ENCODE measurements around the gene ME2. TPM values are rescaled to one million over a fixed set of nuclear protein-coding genes. Genes with fewer than 3 reads are reported as not detected.

ME2 gene
- total and polyA plus RNA-seq, 9 donors = 23.2 to 30.3 (median 24.3) TPM

DNA sequence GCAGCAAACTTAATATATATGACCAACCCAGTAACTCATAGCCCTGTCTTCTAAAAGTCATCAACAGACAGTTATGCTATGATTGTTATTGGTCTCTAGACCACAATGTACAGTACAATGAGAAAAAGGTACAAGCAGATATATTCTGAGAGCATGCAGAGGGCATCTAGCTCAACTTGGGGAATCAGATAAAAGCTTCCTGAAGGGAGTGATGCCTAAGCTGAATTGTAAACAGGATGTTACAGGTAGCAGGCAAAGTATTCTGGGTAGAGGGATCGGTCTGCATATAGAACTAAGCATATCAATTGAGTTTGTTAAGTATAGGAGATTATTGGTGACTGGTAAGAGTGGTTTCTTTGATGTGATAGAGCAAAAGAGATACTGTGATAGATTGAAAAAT is 30.3 kb downstream of the ME2 start:
- no peaks in the 10 kb centered on the region for H3K4me1 ChIP-seq (ENCODE audit: control insufficient read depth, insufficient read depth, low read length)
- 91% methylated on average over 1 of the region's 1 CpG for WGBS (ENCODE audit: insufficient coverage)
- peaks cover 5% of the 10 kb centered on the region for H3K9me3 ChIP-seq (replicated peaks; ENCODE audit: control insufficient read depth, low read depth, low read length)
- no peak overlapping the region for H3K27ac ChIP-seq (ENCODE audit: low read length)
- H3K36me3 ChIP-seq (ENCODE audit: control insufficient read depth, insufficient read depth, low read length) = peaks cover 11% of the 10 kb centered on the region
- DNase-seq = no peak
- no peak overlapping the region for H3K4me3 ChIP-seq (ENCODE audit: low read length)
- no peaks in the 10 kb centered on the region for H3K27me3 ChIP-seq (ENCODE audit: control insufficient read depth, insufficient read depth, low read length)

- H3K27ac ChIP-seq (ENCODE audit: low read length) = no peak overlapping the region
- WGBS (ENCODE audit: insufficient coverage) = no CpG with 5 or more reads among the region's 1 CpG
- no peak overlapping the region for H3K4me3 ChIP-seq (ENCODE audit: low read length)
- no peaks in the 10 kb centered on the region for H3K4me1 ChIP-seq (ENCODE audit: control insufficient read depth, insufficient read depth, low read length)
- H3K9me3 ChIP-seq (replicated peaks; ENCODE audit: control insufficient read depth, low read depth, low read length) = peaks cover 5% of the 10 kb centered on the region
- H3K36me3 ChIP-seq (ENCODE audit: control insufficient read depth, insufficient read depth, low read length) = peaks cover 11% of the 10 kb centered on the region
- peak; percentile 1 for DNase-seq
- H3K27me3 ChIP-seq (ENCODE audit: control insufficient read depth, insufficient read depth, low read length) = no peaks in the 10 kb centered on the region
Measured at GRCh38 chr18:50911006-50911405, 32.1 kb downstream of the ME2 start.

- Histone ChIP-seq H3K27ac (ENCODE audit: low read length) (no peak overlapping the region), H3K36me3 (ENCODE audit: control insufficient read depth, insufficient read depth, low read length) (peaks cover 4% of the 10 kb centered on the region)
- no CpG with 5 or more reads among the region's 1 CpG for WGBS (ENCODE audit: insufficient coverage)
Measured at GRCh38 chr18:50917021-50917420, 38.1 kb downstream of the ME2 start.

DNA sequence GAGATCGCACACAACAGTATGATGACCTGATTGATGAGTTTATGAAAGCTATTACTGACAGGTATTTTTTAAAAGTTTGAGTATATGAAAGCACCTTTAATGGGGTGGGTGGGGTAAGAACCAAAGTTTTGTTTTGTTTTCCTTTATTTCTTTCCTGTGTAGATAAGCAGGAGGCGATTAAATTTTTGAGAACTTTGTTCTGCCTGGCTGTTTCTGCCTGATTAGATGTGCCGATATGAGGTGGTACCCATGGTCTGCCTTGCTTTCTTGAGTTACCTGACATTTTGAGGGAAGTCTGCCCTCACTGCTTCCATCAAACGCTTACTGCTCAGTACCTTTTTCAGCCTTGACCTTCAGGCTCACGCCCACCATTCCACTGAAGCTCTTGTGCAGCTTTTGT is 39.2 kb downstream of the ME2 start:
- Histone ChIP-seq H3K4me1 (ENCODE audit: control insufficient read depth, insufficient read depth, low read length) (no peaks in the 10 kb centered on the region), H3K36me3 (ENCODE audit: control insufficient read depth, insufficient read depth, low read length) (peaks cover 7% of the 10 kb centered on the region), H3K27ac (ENCODE audit: low read length) (no peak overlapping the region), H3K27me3 (ENCODE audit: control insufficient read depth, insufficient read depth, low read length) (no peaks in the 10 kb centered on the region), H3K9me3 (replicated peaks; ENCODE audit: control insufficient read depth, low read depth, low read length) (no peaks in the 10 kb centered on the region), H3K4me3 (ENCODE audit: low read length) (no peak overlapping the region)
- WGBS (ENCODE audit: insufficient coverage) = 96% methylated on average over 5 of the region's 5 CpGs
- no peak for DNase-seq

More at GRCh38 chr18:50917021-50917420, 38.1 kb downstream of the ME2 start:
- H3K27me3 ChIP-seq (ENCODE audit: control insufficient read depth, insufficient read depth, low read length) = no peaks in the 10 kb centered on the region
- no peak overlapping the region for H3K4me3 ChIP-seq (ENCODE audit: low read length)
- H3K9me3 ChIP-seq (replicated peaks; ENCODE audit: control insufficient read depth, low read depth, low read length) = no peaks in the 10 kb centered on the region
- DNase-seq = no peak
- H3K4me1 ChIP-seq (ENCODE audit: control insufficient read depth, insufficient read depth, low read length) = no peaks in the 10 kb centered on the region

GRCh38 chr18:50924372-50924771 is 45.5 kb downstream of the ME2 start:
- H3K27ac ChIP-seq (ENCODE audit: low read length) = no peak overlapping the region
- peaks cover 3% of the 10 kb centered on the region for H3K36me3 ChIP-seq (ENCODE audit: control insufficient read depth, insufficient read depth, low read length)
- WGBS (ENCODE audit: insufficient coverage) = no CpG with 5 or more reads among the region's 2 CpGs
- H3K9me3 ChIP-seq (replicated peaks; ENCODE audit: control insufficient read depth, low read depth, low read length) = no peaks in the 10 kb centered on the region
- H3K27me3 ChIP-seq (ENCODE audit: control insufficient read depth, insufficient read depth, low read length) = no peaks in the 10 kb centered on the region
- H3K4me1 ChIP-seq (ENCODE audit: control insufficient read depth, insufficient read depth, low read length) = no peaks in the 10 kb centered on the region
- H3K4me3 ChIP-seq (ENCODE audit: low read length) = no peak overlapping the region
- DNase-seq = no peak

DNA sequence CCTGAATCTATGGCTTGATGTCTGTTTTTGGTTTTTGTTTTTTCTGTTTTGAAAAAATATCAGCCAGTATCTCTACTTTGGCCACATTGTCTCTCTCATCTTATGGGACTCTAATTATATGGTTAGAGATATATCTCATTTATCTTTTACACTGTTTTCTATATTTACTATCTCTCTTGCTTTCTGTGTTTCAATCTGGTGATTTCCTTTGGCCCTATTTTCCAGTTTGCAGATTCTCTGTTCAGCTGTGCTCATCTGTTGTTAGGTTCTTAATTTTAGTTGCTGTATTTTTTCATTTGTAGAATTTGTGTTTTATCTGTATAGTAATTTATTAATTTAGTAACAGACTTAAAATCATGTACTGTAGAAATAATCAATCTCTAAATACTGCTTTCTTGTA is 47.6 kb downstream of the ME2 start:
- Histone ChIP-seq H3K4me1 (ENCODE audit: control insufficient read depth, insufficient read depth, low read length) (no peaks in the 10 kb centered on the region), H3K4me3 (ENCODE audit: low read length) (no peak overlapping the region), H3K9me3 (replicated peaks; ENCODE audit: control insufficient read depth, low read depth, low read length) (no peaks in the 10 kb centered on the region), H3K27ac (ENCODE audit: low read length) (no peak overlapping the region), H3K36me3 (ENCODE audit: control insufficient read depth, insufficient read depth, low read length) (peaks cover 3% of the 10 kb centered on the region), H3K27me3 (ENCODE audit: control insufficient read depth, insufficient read depth, low read length) (no peaks in the 10 kb centered on the region)
- no peak for DNase-seq

- Histone ChIP-seq H3K36me3 (ENCODE audit: control insufficient read depth, insufficient read depth, low read length) (peaks cover 4% of the 10 kb centered on the region), H3K27me3 (ENCODE audit: control insufficient read depth, insufficient read depth, low read length) (no peaks in the 10 kb centered on the region), H3K4me1 (ENCODE audit: control insufficient read depth, insufficient read depth, low read length) (no peaks in the 10 kb centered on the region), H3K9me3 (replicated peaks; ENCODE audit: control insufficient read depth, low read depth, low read length) (no peaks in the 10 kb centered on the region), H3K4me3 (ENCODE audit: low read length) (no peak overlapping the region), H3K27ac (ENCODE audit: low read length) (no peak overlapping the region)
- no peak for DNase-seq
- WGBS (ENCODE audit: insufficient coverage) = no CpG with 5 or more reads among the region's 2 CpGs
Measured at GRCh38 chr18:50928551-50928950, 49.6 kb downstream of the ME2 start.

- no peaks in the 10 kb centered on the region for H3K9me3 ChIP-seq (replicated peaks; ENCODE audit: control insufficient read depth, low read depth, low read length)
- no peak for DNase-seq
- H3K27me3 ChIP-seq (ENCODE audit: control insufficient read depth, insufficient read depth, low read length) = no peaks in the 10 kb centered on the region
- no peak overlapping the region for H3K27ac ChIP-seq (ENCODE audit: low read length)
- H3K4me3 ChIP-seq (ENCODE audit: low read length) = no peak overlapping the region
- H3K36me3 ChIP-seq (ENCODE audit: control insufficient read depth, insufficient read depth, low read length) = peaks cover 4% of the 10 kb centered on the region
- H3K4me1 ChIP-seq (ENCODE audit: control insufficient read depth, insufficient read depth, low read length) = no peaks in the 10 kb centered on the region
- 92% methylated on average over 4 of the region's 5 CpGs for WGBS (ENCODE audit: insufficient coverage)
Measured at GRCh38 chr18:50933684-50934083, 54.8 kb downstream of the ME2 start.

GRCh38 chr18:50934545-50935211 is 55.8 kb downstream of the ME2 start:
- Histone ChIP-seq H3K4me3 (ENCODE audit: low read length) (no peak overlapping the region), H3K27ac (ENCODE audit: low read length) (no peak overlapping the region), H3K4me1 (ENCODE audit: control insufficient read depth, insufficient read depth, low read length) (no peaks in the 10 kb centered on the region), H3K27me3 (ENCODE audit: control insufficient read depth, insufficient read depth, low read length) (no peaks in the 10 kb centered on the region), H3K9me3 (replicated peaks; ENCODE audit: control insufficient read depth, low read depth, low read length) (no peaks in the 10 kb centered on the region), H3K36me3 (ENCODE audit: control insufficient read depth, insufficient read depth, low read length) (peaks cover 4% of the 10 kb centered on the region)
- 100% methylated on average over 1 of the region's 6 CpGs for WGBS (ENCODE audit: insufficient coverage)
- no peak for DNase-seq

DNA sequence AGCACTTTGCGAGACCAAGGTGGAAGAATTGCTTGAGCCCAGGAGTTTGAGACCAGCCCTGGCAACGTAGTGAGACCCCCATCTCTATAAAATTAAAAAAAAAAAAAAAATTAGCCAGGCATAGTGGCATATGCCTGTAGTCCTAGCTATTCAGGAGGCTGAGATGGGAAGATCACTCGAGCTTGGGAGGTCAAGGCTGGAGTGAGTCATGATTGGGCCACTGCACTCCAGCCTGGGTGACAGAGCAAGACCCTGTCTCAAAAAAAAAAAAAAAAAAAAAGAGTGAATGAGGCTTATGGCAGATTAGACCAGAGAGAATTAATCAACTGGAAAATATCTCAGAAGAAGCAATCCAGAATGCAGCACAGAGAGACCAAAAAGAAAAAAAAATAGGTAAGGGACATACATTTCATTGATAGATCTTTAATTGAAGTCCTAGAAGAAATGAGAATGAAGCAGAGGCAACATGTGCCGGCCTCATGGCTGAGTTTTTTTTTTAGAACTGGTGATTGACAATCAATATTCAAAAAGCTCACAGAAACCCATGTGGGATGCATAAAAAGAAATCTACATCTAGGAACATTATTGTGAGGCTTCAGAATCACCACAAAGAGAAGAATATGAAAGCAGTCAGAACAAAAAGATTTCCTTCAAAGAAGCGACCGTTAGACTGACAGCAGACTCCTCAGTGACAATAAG is 56.7 kb downstream of the ME2 start:
- Histone ChIP-seq H3K27me3 (ENCODE audit: control insufficient read depth, insufficient read depth, low read length) (no peaks in the 10 kb centered on the region), H3K9me3 (replicated peaks; ENCODE audit: control insufficient read depth, low read depth, low read length) (no peaks in the 10 kb centered on the region), H3K4me3 (ENCODE audit: low read length) (no peak overlapping the region), H3K36me3 (ENCODE audit: control insufficient read depth, insufficient read depth, low read length) (peaks cover 4% of the 10 kb centered on the region), H3K4me1 (ENCODE audit: control insufficient read depth, insufficient read depth, low read length) (no peaks in the 10 kb centered on the region), H3K27ac (ENCODE audit: low read length) (no peak overlapping the region)
- WGBS (ENCODE audit: insufficient coverage) = 100% methylated on average over 1 of the region's 6 CpGs
- DNase-seq = no peak
